ENCODE data around the gene ZCWPW1.

GRCh38 chr7:100402241-100402640, 26.3 kb downstream of the ZCWPW1 start:
- TF ChIP-seq CTCF (IDR thresholded peaks at IDR 0.05), result no peak
- no peak for TF ChIP-seq POLR2A (IDR thresholded peaks at IDR 0.05)

Measured in Peyer's patch (tissue), 4 donors.